ENCODE results near the gene SAG.
"Not testable (repeated sequence)": the region's sequence is repeated elsewhere in the genome, so short reads cannot be mapped to it uniquely, and the experiment has no call there.

Gene SAG

GRCh38 chr2:233334915-233335314 is 27.3 kb downstream of the SAG start:
- DNase-seq: no peak

GRCh38 chr2:233336091-233336490 is 28.5 kb downstream of the SAG start:
- not testable (repeated sequence) for DNase-seq

- DNase-seq: no peak
Observed at GRCh38 chr2:233336541-233336940, 28.9 kb downstream of the SAG start.

GRCh38 chr2:233338046-233338445 is 30.4 kb downstream of the SAG start:
- DNase-seq: peak; percentile 63

GRCh38 chr2:233338812-233339368 is 31.3 kb downstream of the SAG start:
- DNase-seq: no peak

GRCh38 chr2:233339427-233339826 is 31.8 kb downstream of the SAG start:
- peak; percentile 77 for DNase-seq

- no peak for DNase-seq
Observed at GRCh38 chr2:233341296-233341695, 33.7 kb downstream of the SAG start.

GRCh38 chr2:233342301-233342700 is 34.7 kb downstream of the SAG start:
- DNase-seq: no peak

GRCh38 chr2:233343171-233343705 is 35.6 kb downstream of the SAG start:
- DNase-seq: no peak

- no peak for DNase-seq
Observed at GRCh38 chr2:233346376-233346775, 38.8 kb downstream of the SAG start.

- no peak for DNase-seq
Observed at GRCh38 chr2:233346930-233347329, 39.3 kb downstream of the SAG start.

GRCh38 chr2:233349005-233349998 is 41.7 kb downstream of the SAG start:
- DNase-seq: peak; percentile 77

- DNase-seq: no peak
Observed at GRCh38 chr2:233350708-233351107, 43.1 kb downstream of the SAG start.

GRCh38 chr2:233351423-233351822 is 43.8 kb downstream of the SAG start:
- no peak for DNase-seq

- DNase-seq: no peak
Observed at GRCh38 chr2:233352141-233352842, 44.7 kb downstream of the SAG start.

- no peak for DNase-seq
Observed at GRCh38 chr2:233353101-233353768, 45.6 kb downstream of the SAG start.

GRCh38 chr2:233353769-233354499 is 46.3 kb downstream of the SAG start, which contains the start of gene DGKD:
Gene DGKD (plus strand): TSS chr2:233354494. CDS start chr2:233354519, 25 bp downstream.
- peak; percentile 29 for DNase-seq

- no peak for DNase-seq
Observed at GRCh38 chr2:233354500-233354924, 46.9 kb downstream of the SAG start.

- DNase-seq: no peak
Observed at GRCh38 chr2:233354971-233355574, 47.5 kb downstream of the SAG start.

- no peak for DNase-seq
Observed at GRCh38 chr2:233355916-233356315, 48.3 kb downstream of the SAG start.

- peak; percentile 69 for DNase-seq
Observed at GRCh38 chr2:233356546-233357308, 49.1 kb downstream of the SAG start.

All from GF-D8 (cell line).